Endothelial cell of umbilical vein (primary cell): ENCODE data around the gene LPCAT3. TPM values are rescaled to one million over a fixed set of nuclear protein-coding genes. Genes with fewer than 3 reads are reported as not detected.

Experiments
- BruUV-seq: library from RNA; stranded (reverse); fragments of 400-500 nt; replicated peaks from 2 replicates; lab custom pipeline; 2021; lab: Mats Ljungman, UMichigan
- CTCF ChIA-PET: fragments of 300-600, 350-600 bp; sonication (Branson Sonifier 250); formaldehyde crosslinking; loops from one replicate; lab custom pipeline; 2021; ENCODE audit warnings: antibody characterized with exemption, inconsistent platforms; lab: Charles Lee
- POLR2A ChIA-PET: fragments of 300-600, 350-600 bp; sonication (Branson Sonifier 250); formaldehyde crosslinking; loops from one replicate; lab custom pipeline; 2021; ENCODE audit warnings: antibody characterized with exemption, inconsistent platforms; lab: Charles Lee
- DNase-seq: peaks from one replicate; pipeline ENCODE4 v3.0.0-alpha.2; 2011; ENCODE audit warnings: low read depth, low spot score
- FAIRE-seq: peaks from 2 replicates; lab custom pipeline; 2011; peaks lifted over from hg19 to GRCh38; lab: Jason Lieb, UNC
- H2AFZ ChIP-seq: 2 replicates; pipeline ENCODE4 v1.6.0; 2012; ENCODE audit warnings: low read depth, low read length, control low read depth, inconsistent platforms
- H3K27ac ChIP-seq: 2 replicates; pipeline ENCODE4 v1.5.1; 2011; ENCODE audit warnings: low read depth, mild to moderate bottlenecking, control low read depth, low read length, moderate library complexity; ENCODE audit not compliant: insufficient read depth
- H3K27me3 ChIP-seq, 2 experiments: 2 replicates each; pipeline versions ENCODE4 v1.6.0 to v1.6.1; 2011; ENCODE audit warnings: low read length in 2 of 2, mixed read lengths in 1 of 2; ENCODE audit not compliant: control insufficient read depth in 2 of 2, insufficient read depth in 2 of 2
- H3K36me3 ChIP-seq, 2 experiments: 2 replicates in 1 of 2; 3 replicates in 1 of 2; pipeline ENCODE4 v1.5.1; 2011; ENCODE audit warnings: low read length in 2 of 2, mild to moderate bottlenecking in 1 of 2, moderate library complexity in 1 of 2; ENCODE audit not compliant: control insufficient read depth in 2 of 2, insufficient read depth in 2 of 2; ENCODE audit errors: extremely low read depth in 1 of 2
- H3K4me1 ChIP-seq: 3 replicates; pipeline ENCODE4 v1.5.1; 2011; ENCODE audit warnings: mild to moderate bottlenecking, low read length; ENCODE audit not compliant: control insufficient read depth, insufficient read depth; ENCODE audit errors: extremely low read depth
- H3K4me2 ChIP-seq: 2 replicates; pipeline ENCODE4 v1.6.1; 2011; ENCODE audit warnings: low read length, control low read depth, mixed read lengths; ENCODE audit not compliant: insufficient read depth
- H3K4me3 ChIP-seq, 3 experiments: fragments of 200-600 bp in 1 of 3; sonication (generic), shearing (Covaris generic) in 1 of 3; replicated peaks in 1 of 3; 2 replicates each; pipeline ENCODE4 v1.5.1; 2011 to 2016; ENCODE audit warnings: control low read depth in 3 of 3, low read length in 3 of 3, mild to moderate bottlenecking in 2 of 3, inconsistent platforms in 1 of 3, low read depth in 1 of 3, moderate library complexity in 1 of 3; ENCODE audit not compliant: insufficient read depth in 1 of 3
- H3K79me2 ChIP-seq: 2 replicates; pipeline ENCODE4 v1.6.0; 2012; ENCODE audit warnings: low read length, inconsistent platforms; ENCODE audit not compliant: control insufficient read depth, insufficient read depth
- H3K9ac ChIP-seq: replicated peaks from 2 replicates; pipeline ENCODE3; 2011; ENCODE audit warnings: low read length, control low read depth; ENCODE audit not compliant: insufficient read depth; ENCODE audit errors: extremely low read depth
- H3K9me1 ChIP-seq: replicated peaks from 3 replicates; pipeline ENCODE4 v1.6.0; 2011; ENCODE audit warnings: mild to moderate bottlenecking, low read length; ENCODE audit not compliant: control insufficient read depth, insufficient read depth; ENCODE audit errors: extremely low read depth
- H3K9me3 ChIP-seq: replicated peaks from 2 replicates; pipeline ENCODE4 v1.5.1; 2012; ENCODE audit warnings: low read length, inconsistent platforms; ENCODE audit not compliant: control insufficient read depth, insufficient read depth
- H4K20me1 ChIP-seq: replicated peaks from 2 replicates; pipeline ENCODE3; 2011; ENCODE audit warnings: mild to moderate bottlenecking, low read length; ENCODE audit not compliant: control insufficient read depth, insufficient read depth; ENCODE audit errors: extremely low read depth
- CTCF ChIP-seq, 2 donors: IDR thresholded peaks; 1 replicate in 1 of 2; 2 replicates in 1 of 2; pipeline ENCODE4 v1.5.1; 2011; ENCODE audit warnings: low read length in 2 of 2, mild to moderate bottlenecking in 2 of 2, moderate library complexity in 2 of 2, control low read depth in 1 of 2, inconsistent platforms in 1 of 2, low read depth in 1 of 2; ENCODE audit not compliant: insufficient read depth in 1 of 2; ENCODE audit errors: extremely low read depth in 1 of 2
- EZH2 ChIP-seq: IDR thresholded peaks from 2 replicates; pipeline ENCODE4 v1.6.1; 2012; ENCODE audit warnings: borderline replicate concordance, low read depth, mild to moderate bottlenecking, moderate library complexity, low read length, inconsistent platforms; ENCODE audit not compliant: severe bottlenecking
- FOS ChIP-seq: IDR thresholded peaks from 2 replicates; pipeline ENCODE4 v1.6.1; 2011; ENCODE audit warnings: mild to moderate bottlenecking, low read length, moderate library complexity, borderline replicate concordance; ENCODE audit not compliant: insufficient read depth
- GATA2 ChIP-seq: IDR thresholded peaks from 2 replicates; pipeline ENCODE4 v1.7.0; 2011; ENCODE audit warnings: low read depth, mild to moderate bottlenecking, moderate library complexity, mixed read lengths, low read length; ENCODE audit not compliant: insufficient read length, insufficient read depth
- JUN ChIP-seq: IDR thresholded peaks from 2 replicates; pipeline ENCODE4 v1.6.1; 2011; ENCODE audit warnings: borderline replicate concordance, low read depth; ENCODE audit not compliant: insufficient read length, insufficient read depth
- MAX ChIP-seq: IDR thresholded peaks from 2 replicates; pipeline ENCODE4 v1.6.1; 2011; ENCODE audit not compliant: insufficient read depth, insufficient read length
- MYC ChIP-seq: IDR thresholded peaks from one replicate; pipeline ENCODE4 v1.6.1; 2011; ENCODE audit warnings: mild to moderate bottlenecking, low read depth, low read length
- POLR2A ChIP-seq: IDR thresholded peaks from 2 replicates; pipeline ENCODE4 v1.6.1; 2012; ENCODE audit warnings: low read depth, mild to moderate bottlenecking, control low read depth, low read length
- POLR2AphosphoS5 ChIP-seq: IDR thresholded peaks from 2 replicates; pipeline ENCODE4 v1.6.1; 2012; ENCODE audit warnings: low read depth, mild to moderate bottlenecking, control low read depth, low read length, moderate library complexity; ENCODE audit not compliant: insufficient read depth
- dilution Hi-C: fragments of 300-500 bp; cut with MboI; formaldehyde crosslinking; loops from one replicate; pipeline ENCODE4 v1.15.0; 2019; ENCODE audit warnings: low sequenced_read_pairs; ENCODE audit not compliant: extremely low pct_ligation_motif_present
- intact Hi-C: fragments of 100-400 bp; cut with micrococcal nuclease; formaldehyde crosslinking; loops from one replicate; pipeline ENCODE4 v1.10.0; 2022
- polyA plus RNA-seq, 4 experiments: library from polyadenylated mRNA; depleted of rRNA in 3 of 4; stranded (reverse) in 3 of 4; unstranded in 1 of 4; fragments of >200 nt; gene quantifications; 2 replicates each; pipeline versions ENCODE4 v1.2.1 to v1.2.3, GENCODE V29; 2011 to 2012; ENCODE audit warnings: missing spikeins in 1 of 4
- total RNA-seq: library from RNA; stranded (reverse); gene quantifications from 2 replicates; pipeline ENCODE4 v1.2.3, GENCODE V29; 2021

The LPCAT3 gene
- total and polyA plus RNA-seq, 2 donors (not counting 3 experiments of a cell fraction or from before 2014, with no cell fraction given), result 29.5 to 36.0 TPM

- DNase-seq (peak; percentile 80), FAIRE-seq (peak; percentile 95)
- dilution Hi-C loops, result no loop called here
- no peak overlapping the region for H3K4me3 ChIP-seq
- no peaks in the 10 kb centered on the region for H3K9me3 ChIP-seq
- peaks cover 13 to 30% of the 10 kb centered on the region in 2 experiments for H3K36me3 ChIP-seq
- no TSS peak for BruUV-seq
- no peaks in the 10 kb centered on the region for H3K27me3 ChIP-seq
- H3K79me2 ChIP-seq, result peaks cover 27% of the 10 kb centered on the region
- no peak overlapping the region for H3K4me2 ChIP-seq
- no peak overlapping the region for H3K27ac ChIP-seq
- no peaks in the 10 kb centered on the region for H3K9me1 ChIP-seq
- CTCF ChIA-PET, result interaction anchor here (0.6 to 4.0 kb wide), 28 partner anchors 9 to 673 kb away, joined by 3 to 124 read pairs (median 4); partner anchors contain the start of genes C12orf57, C1RL, LPCAT3 and RNU7-1
- H4K20me1 ChIP-seq, result no peaks in the 10 kb centered on the region
- POLR2A ChIA-PET, result interaction anchor here (1.0 kb wide), 1 partner anchor 20 kb away, joined by 6 read pairs; the partner anchor contains the start of gene C12orf57
- intact Hi-C loops, result loop anchor here (1.0 kb wide), 3 partner anchors 21 to 96 kb away; partner anchors contain the start of gene C12orf57
- H3K4me1 ChIP-seq, result peaks cover 23% of the 10 kb centered on the region
- H3K9ac ChIP-seq, result no peak overlapping the region
- TF ChIP-seq CTCF (IDR thresholded peaks at IDR 0.05; ENCODE audit: extremely low read depth in 1 of 2, insufficient read depth in 1 of 2, low read depth in 1 of 2, low read length in 2 of 2) (peak; percentile 89 to 92), POLR2AphosphoS5 (peak; percentile 31), MAX (peak; percentile 69), EZH2 (no peak), MYC (no peak), FOS (no peak), JUN (no peak), GATA2 (no peak), POLR2A (no peak)
- H2AFZ ChIP-seq, result no peak overlapping the region
Observed at GRCh38 chr12:6965026-6965661, 53.1 kb downstream of the LPCAT3 start.
